GM19240 (cell line): ENCODE measurements around the gene ANXA3.
"Not testable (repeated sequence)": the region's sequence is repeated elsewhere in the genome, so short reads cannot be mapped to it uniquely, and the experiment has no call there.

Experiments
- DNase-seq: peaks from one replicate; pipeline ENCODE4 v3.0.0; 2011; ENCODE audit warnings: low spot score; ENCODE audit not compliant: insufficient read length

The ANXA3 gene

GRCh38 chr4:78570117-78570516 lies 18.5 kb downstream of the ANXA3 start:
- no peak for DNase-seq

- DNase-seq = no peak
Observed at GRCh38 chr4:78571804-78572203, 20.2 kb downstream of the ANXA3 start.

GRCh38 chr4:78578674-78579425 lies 27.3 kb downstream of the ANXA3 start:
- no peak for DNase-seq

- no peak for DNase-seq
Observed at GRCh38 chr4:78581618-78582017, 30.0 kb downstream of the ANXA3 start.

GRCh38 chr4:78584863-78585547 lies 33.4 kb downstream of the ANXA3 start:
- DNase-seq = no peak

GRCh38 chr4:78585633-78586032 lies 34.1 kb downstream of the ANXA3 start:
- DNase-seq = no peak

- DNase-seq = no peak
Observed at GRCh38 chr4:78588894-78589545, 37.5 kb downstream of the ANXA3 start.

- DNase-seq = no peak
Observed at GRCh38 chr4:78591404-78591803, 39.8 kb downstream of the ANXA3 start.

GRCh38 chr4:78592088-78592783 lies 40.7 kb downstream of the ANXA3 start:
- no peak for DNase-seq

- no peak for DNase-seq
Observed at GRCh38 chr4:78596111-78596742, 44.7 kb downstream of the ANXA3 start.

GRCh38 chr4:78598431-78598830 lies 46.9 kb downstream of the ANXA3 start:
- not testable (repeated sequence) for DNase-seq

- no peak for DNase-seq
Observed at GRCh38 chr4:78599147-78599546, 47.6 kb downstream of the ANXA3 start.

- DNase-seq = no peak
Observed at GRCh38 chr4:78599931-78600375, 48.4 kb downstream of the ANXA3 start.

GRCh38 chr4:78601013-78601412 lies 49.4 kb downstream of the ANXA3 start:
- DNase-seq = no peak

- no peak for DNase-seq
Observed at GRCh38 chr4:78602334-78602733, 50.8 kb downstream of the ANXA3 start.

GRCh38 chr4:78603384-78603783 lies 51.8 kb downstream of the ANXA3 start:
- no peak for DNase-seq

GRCh38 chr4:78604988-78605387 lies 53.4 kb downstream of the ANXA3 start:
- DNase-seq = no peak

- no peak for DNase-seq
Observed at GRCh38 chr4:78606035-78606434, 54.5 kb downstream of the ANXA3 start.

GRCh38 chr4:78606530-78607095 lies 55.0 kb downstream of the ANXA3 start:
- DNase-seq = no peak

- DNase-seq = no peak
Observed at GRCh38 chr4:78608684-78609083, 57.1 kb downstream of the ANXA3 start.

GRCh38 chr4:78609580-78609979 lies 58.0 kb downstream of the ANXA3 start:
- DNase-seq = no peak
